Stimulated activated CD4-positive, alpha-beta T cell treated with anti-CD3 and anti-CD28 coated beads, Interleukin-15, amount 100 ng/mL, for 1 hour (primary cell): ENCODE results near the gene TGFBR3L.
"Not testable (repeated sequence)": the region's sequence is repeated elsewhere in the genome, so short reads cannot be mapped to it uniquely, and the experiment has no call there.

Source experiments
- DNase-seq, 2 donors: peaks; one replicate each; pipeline ENCODE4 v3.0.0-alpha.2; 2020; ENCODE audit warnings: low read depth in 1 of 2, low spot score in 1 of 2

The TGFBR3L gene

GRCh38 chr19:7879111-7879807, 35.4 kb upstream of the TGFBR3L start:
- no peak for DNase-seq

GRCh38 chr19:7879836-7880235, 34.8 kb upstream of the TGFBR3L start:
- DNase-seq: no peak

- DNase-seq: no peak
Measured at GRCh38 chr19:7881910-7882309, 32.7 kb upstream of the TGFBR3L start.

GRCh38 chr19:7883105-7883504, 31.5 kb upstream of the TGFBR3L start:
- DNase-seq: no peak

GRCh38 chr19:7883796-7884570, 30.6 kb upstream of the TGFBR3L start:
- no peak for DNase-seq

- no peak for DNase-seq
Measured at GRCh38 chr19:7885818-7886217, 28.8 kb upstream of the TGFBR3L start.

- no peak for DNase-seq
Measured at GRCh38 chr19:7887408-7888144, 27.1 kb upstream of the TGFBR3L start.

GRCh38 chr19:7888145-7888825, 26.3 kb upstream of the TGFBR3L start, which contains the start of gene LRRC8E:
LRRC8E (plus strand) TSS chr19:7888510; CDS start chr19:7895604, 7,094 bp downstream.
- peak in 1 of 2 donors; percentile 41 for DNase-seq

GRCh38 chr19:7888826-7889217, 25.8 kb upstream of the TGFBR3L start:
- DNase-seq: no peak

GRCh38 chr19:7893362-7894101, 21.1 kb upstream of the TGFBR3L start:
- not testable (repeated sequence) for DNase-seq

GRCh38 chr19:7894612-7895309, 19.9 kb upstream of the TGFBR3L start:
- DNase-seq: no peak

GRCh38 chr19:7895565-7895964, 19.1 kb upstream of the TGFBR3L start:
- no peak for DNase-seq

GRCh38 chr19:7897292-7897691, 17.3 kb upstream of the TGFBR3L start:
- no peak for DNase-seq

GRCh38 chr19:7898967-7899366, 15.7 kb upstream of the TGFBR3L start:
- DNase-seq: no peak

GRCh38 chr19:7899751-7900378, 14.8 kb upstream of the TGFBR3L start:
- DNase-seq: no peak

- DNase-seq: no peak
Measured at GRCh38 chr19:7900401-7900870, 14.2 kb upstream of the TGFBR3L start.

GRCh38 chr19:7900931-7901330, 13.7 kb upstream of the TGFBR3L start:
- DNase-seq: no peak

- no peak for DNase-seq
Measured at GRCh38 chr19:7901337-7901736, 13.3 kb upstream of the TGFBR3L start.

- no peak for DNase-seq
Measured at GRCh38 chr19:7902796-7903243, 11.8 kb upstream of the TGFBR3L start.
